Effector memory CD8-positive, alpha-beta T cell (primary cell): Measurements from ENCODE around the gene C11orf42.

Source experiments
- ATAC-seq: fragments of 150-1000 bp; cut with Tn5 transposase; replicated peaks from 2 replicates; pipeline ENCODE4 v1.10.0; 2021; ENCODE audit warnings: mild to moderate bottlenecking, moderate library complexity
- DNase-seq, 3 experiments: peaks; one replicate each; pipeline ENCODE4 v3.0.0; 2021
- H3K27ac Mint-ChIP-seq, 2 donors: one replicate each; pipeline ENCODE4 v1.8.0; 2022; ENCODE audit warnings: mild to moderate bottlenecking in 2 of 2, mixed read lengths in 2 of 2, moderate library complexity in 2 of 2
- H3K27me3 Mint-ChIP-seq, 2 donors: one replicate each; pipeline ENCODE4 v1.8.0; 2022; ENCODE audit warnings: mixed read lengths in 2 of 2
- H3K36me3 Mint-ChIP-seq: one replicate; pipeline ENCODE4 v1.8.0; 2022; ENCODE audit warnings: mild to moderate bottlenecking, moderate library complexity, mixed read lengths; ENCODE audit not compliant: insufficient read depth
- H3K4me1 Mint-ChIP-seq, 2 donors: one replicate each; pipeline ENCODE4 v1.8.0; 2022; ENCODE audit warnings: low read depth in 2 of 2, mixed read lengths in 2 of 2
- H3K4me3 Mint-ChIP-seq, 2 donors: one replicate each; pipeline ENCODE4 v1.8.0; 2022; ENCODE audit warnings: mild to moderate bottlenecking in 2 of 2, mixed read lengths in 2 of 2, moderate library complexity in 2 of 2
- H3K9me3 Mint-ChIP-seq, 2 donors: one replicate each; pipeline ENCODE4 v1.8.0; 2022; ENCODE audit warnings: mixed read lengths in 2 of 2

C11orf42 gene

GRCh38 chr11:6204706-6205105 is 651 bp upstream of the C11orf42 start:
- Mint-ChIP-seq H3K27me3 (no peaks in the 10 kb centered on the region), H3K36me3 (peaks cover 27% of the 10 kb centered on the region), H3K4me1 (peaks cover 44 to 45% of the 10 kb centered on the region in 2 donors), H3K9me3 (peaks cover 0 to 3% of the 10 kb centered on the region in 2 donors), H3K4me3 (no peak overlapping the region), H3K27ac (peak overlapping the region in 1 of 2 donors; percentile 54)
- DNase-seq (no peak), ATAC-seq (no peak)

- peak overlapping the region in 1 of 2 donors; percentile 59 for H3K27ac Mint-ChIP-seq
- peaks cover 31% of the 10 kb centered on the region for H3K36me3 Mint-ChIP-seq
- no peaks in the 10 kb centered on the region for H3K9me3 Mint-ChIP-seq
- no peak for ATAC-seq
- no peaks in the 10 kb centered on the region for H3K27me3 Mint-ChIP-seq
- peaks cover 27 to 31% of the 10 kb centered on the region in 2 donors for H3K4me1 Mint-ChIP-seq
- no peak for DNase-seq
- H3K4me3 Mint-ChIP-seq: no peak overlapping the region
Measured at GRCh38 chr11:6206456-6207180, 1.3 kb downstream of the C11orf42 start.

GRCh38 chr11:6209801-6210200 is 4.4 kb downstream of the C11orf42 start:
- H3K27me3 Mint-ChIP-seq: no peaks in the 10 kb centered on the region

GRCh38 chr11:6210274-6210955 is 5.1 kb downstream of the C11orf42 start:
- no peak for DNase-seq
- no peak for ATAC-seq
- Mint-ChIP-seq H3K27me3 (no peaks in the 10 kb centered on the region), H3K4me3 (no peak overlapping the region), H3K36me3 (peaks cover 30% of the 10 kb centered on the region), H3K27ac (peak overlapping the region in 1 of 2 donors; percentile 30), H3K4me1 (peaks cover 3 to 8% of the 10 kb centered on the region in 2 donors), H3K9me3 (no peaks in the 10 kb centered on the region)

More at GRCh38 chr11:6209801-6210200, 4.4 kb downstream of the C11orf42 start:
- ATAC-seq: no peak
- H3K4me3 Mint-ChIP-seq: no peak overlapping the region
- peaks cover 31% of the 10 kb centered on the region for H3K36me3 Mint-ChIP-seq
- no peaks in the 10 kb centered on the region for H3K9me3 Mint-ChIP-seq
- peaks cover 3 to 13% of the 10 kb centered on the region in 2 donors for H3K4me1 Mint-ChIP-seq
- H3K27ac Mint-ChIP-seq: no peak overlapping the region
- no peak for DNase-seq

- no peak overlapping the region for H3K4me3 Mint-ChIP-seq
- peaks cover 0 to 5% of the 10 kb centered on the region in 2 donors for H3K4me1 Mint-ChIP-seq
- ATAC-seq (no peak), DNase-seq (no peak)
- H3K27me3 Mint-ChIP-seq: no peaks in the 10 kb centered on the region
- no peaks in the 10 kb centered on the region for H3K9me3 Mint-ChIP-seq
- peaks cover 33% of the 10 kb centered on the region for H3K36me3 Mint-ChIP-seq
- no peak overlapping the region for H3K27ac Mint-ChIP-seq
Measured at GRCh38 chr11:6214530-6214929, 9.2 kb downstream of the C11orf42 start.

- H3K36me3 Mint-ChIP-seq: peaks cover 33% of the 10 kb centered on the region
- no peak for ATAC-seq
- no peaks in the 10 kb centered on the region for H3K27me3 Mint-ChIP-seq
- no peak overlapping the region for H3K4me3 Mint-ChIP-seq
- H3K9me3 Mint-ChIP-seq: no peaks in the 10 kb centered on the region
- no peak overlapping the region for H3K27ac Mint-ChIP-seq
- no peak for DNase-seq
- H3K4me1 Mint-ChIP-seq: peaks cover 0 to 3% of the 10 kb centered on the region in 2 donors
Measured at GRCh38 chr11:6216501-6216900, 11.1 kb downstream of the C11orf42 start.

GRCh38 chr11:6217722-6218121 is 12.4 kb downstream of the C11orf42 start:
- no peak for DNase-seq
- Mint-ChIP-seq H3K36me3 (peaks cover 46% of the 10 kb centered on the region), H3K9me3 (no peaks in the 10 kb centered on the region), H3K4me1 (peaks cover 0 to 3% of the 10 kb centered on the region in 2 donors), H3K4me3 (no peak overlapping the region), H3K27me3 (no peaks in the 10 kb centered on the region), H3K27ac (peak overlapping the region in 1 of 2 donors; percentile 17)
- ATAC-seq: no peak

GRCh38 chr11:6219359-6219758 is 14.0 kb downstream of the C11orf42 start:
- no peaks in the 10 kb centered on the region for H3K9me3 Mint-ChIP-seq
- peak overlapping the region in 1 of 2 donors; percentile 6 for H3K27ac Mint-ChIP-seq
- H3K27me3 Mint-ChIP-seq: no peaks in the 10 kb centered on the region
- H3K36me3 Mint-ChIP-seq: peaks cover 46% of the 10 kb centered on the region
- ATAC-seq: no peak
- H3K4me1 Mint-ChIP-seq: peaks cover 0 to 3% of the 10 kb centered on the region in 2 donors
- no peak overlapping the region for H3K4me3 Mint-ChIP-seq
- DNase-seq: no peak

- Mint-ChIP-seq H3K4me1 (peaks cover 26 to 42% of the 10 kb centered on the region in 2 donors), H3K4me3 (no peak overlapping the region)
- no peak for ATAC-seq
Measured at GRCh38 chr11:6223854-6224253, 18.5 kb downstream of the C11orf42 start.

GRCh38 chr11:6224421-6224820 is 19.1 kb downstream of the C11orf42 start:
- no peaks in the 10 kb centered on the region for H3K27me3 Mint-ChIP-seq
- no peak overlapping the region for H3K27ac Mint-ChIP-seq
- peaks cover 32% of the 10 kb centered on the region for H3K36me3 Mint-ChIP-seq
- ATAC-seq (no peak), DNase-seq (no peak)
- H3K4me1 Mint-ChIP-seq: peaks cover 32 to 47% of the 10 kb centered on the region in 2 donors
- H3K9me3 Mint-ChIP-seq: no peaks in the 10 kb centered on the region
- no peak overlapping the region for H3K4me3 Mint-ChIP-seq

More at GRCh38 chr11:6223854-6224253, 18.5 kb downstream of the C11orf42 start:
- DNase-seq: no peak
- no peak overlapping the region for H3K27ac Mint-ChIP-seq
- H3K9me3 Mint-ChIP-seq: no peaks in the 10 kb centered on the region
- H3K36me3 Mint-ChIP-seq: peaks cover 37% of the 10 kb centered on the region
- H3K27me3 Mint-ChIP-seq: no peaks in the 10 kb centered on the region

GRCh38 chr11:6225024-6225423 is 19.7 kb downstream of the C11orf42 start:
- H3K27ac Mint-ChIP-seq: peak overlapping the region in 1 of 2 donors; percentile 2
- H3K36me3 Mint-ChIP-seq: peaks cover 26% of the 10 kb centered on the region
- no peaks in the 10 kb centered on the region for H3K9me3 Mint-ChIP-seq
- H3K4me1 Mint-ChIP-seq: peaks cover 38 to 53% of the 10 kb centered on the region in 2 donors
- H3K27me3 Mint-ChIP-seq: no peaks in the 10 kb centered on the region
- DNase-seq (no peak), ATAC-seq (no peak)
- H3K4me3 Mint-ChIP-seq: no peak overlapping the region

- Mint-ChIP-seq H3K4me1 (peaks cover 47 to 62% of the 10 kb centered on the region in 2 donors), H3K27ac (peak overlapping the region in 1 of 2 donors; percentile 12), H3K9me3 (no peaks in the 10 kb centered on the region), H3K36me3 (peaks cover 20% of the 10 kb centered on the region), H3K4me3 (no peak overlapping the region), H3K27me3 (no peaks in the 10 kb centered on the region)
- no peak for ATAC-seq
- no peak for DNase-seq
Measured at GRCh38 chr11:6225896-6226295, 20.5 kb downstream of the C11orf42 start.

GRCh38 chr11:6228520-6228919 is 23.2 kb downstream of the C11orf42 start:
- H3K4me1 Mint-ChIP-seq: peaks cover 55 to 83% of the 10 kb centered on the region in 2 donors
- peak; percentile 81 for ATAC-seq
- H3K27me3 Mint-ChIP-seq: no peaks in the 10 kb centered on the region
- no peaks in the 10 kb centered on the region for H3K9me3 Mint-ChIP-seq
- peak overlapping the region; percentile 3 to 80 for H3K4me3 Mint-ChIP-seq
- peaks cover 6% of the 10 kb centered on the region for H3K36me3 Mint-ChIP-seq
- H3K27ac Mint-ChIP-seq: peak overlapping the region; percentile 39 to 89
- DNase-seq: peak in 1 of 3 experiments; percentile 16

GRCh38 chr11:6229911-6230310 is 24.6 kb downstream of the C11orf42 start:
- Mint-ChIP-seq H3K4me1 (peaks cover 61 to 90% of the 10 kb centered on the region in 2 donors), H3K27ac (peak overlapping the region; percentile 86 to 89), H3K27me3 (no peaks in the 10 kb centered on the region), H3K36me3 (peaks cover 8% of the 10 kb centered on the region), H3K4me3 (peak overlapping the region; percentile 70 to 80), H3K9me3 (no peaks in the 10 kb centered on the region)
- no peak for ATAC-seq
- DNase-seq: peak; percentile 15 to 30 (median 17)
